DOHH2 (cell line): ENCODE results near the gene ST7.

Source experiments
- CTCF ChIP-seq: fragments of 200-600 bp; sonication (generic); IDR thresholded peaks from one replicate; pipeline ENCODE4 v1.5.1; 2014; ENCODE audit warnings: antibody characterized with exemption, mild to moderate bottlenecking, low read depth, low read length; ENCODE audit not compliant: poor library complexity, severe bottlenecking
- EZH2phosphoT487 ChIP-seq: fragments of 200-600 bp; sonication (generic); IDR thresholded peaks from 2 replicates; pipeline ENCODE4 v1.6.1; 2017; ENCODE audit warnings: borderline replicate concordance, mild to moderate bottlenecking, antibody characterized with exemption, low read length, moderate library complexity, mixed read lengths

- TF ChIP-seq CTCF: no peak
- TF ChIP-seq EZH2phosphoT487: no peak
Observed at GRCh38 chr7:117010375-117011133, 57.3 kb downstream of the ST7 start.
